Measurements from ENCODE around the gene PDZD4.

Gene PDZD4

DNA sequence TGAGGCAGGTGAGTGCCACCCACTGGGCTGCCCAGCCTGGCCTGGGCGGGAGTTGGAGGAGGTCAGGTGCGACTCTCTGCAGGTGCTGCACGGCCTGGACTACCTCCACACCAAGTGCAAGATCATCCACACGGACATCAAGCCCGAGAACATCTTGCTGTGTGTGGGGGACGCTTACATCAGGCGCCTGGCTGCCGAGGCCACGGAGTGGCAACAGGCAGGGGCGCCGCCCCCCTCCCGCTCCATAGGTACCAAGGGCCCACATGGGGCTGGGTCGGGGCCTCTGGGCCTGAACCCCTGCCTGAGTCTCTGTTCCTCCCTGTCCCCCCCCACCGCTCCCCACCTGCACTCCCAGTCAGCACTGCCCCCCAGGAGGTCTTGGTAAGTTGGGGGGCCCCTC is 47.5 kb downstream of the PDZD4 start:
- no peak for DNase-seq

GRCh38 chrX:153782313-153782712 is 48.0 kb downstream of the PDZD4 start:
- no peak for DNase-seq

- DNase-seq = no peak
Measured at GRCh38 chrX:153781428-153782047, 48.8 kb downstream of the PDZD4 start.

- DNase-seq = no peak
Measured at GRCh38 chrX:153780678-153781427, 49.5 kb downstream of the PDZD4 start, which contains the start of gene SRPK3. Gene SRPK3, plus strand, starts transcription at chrX:153781041. Its CDS starts 46 bp downstream, at chrX:153781087.

DNA sequence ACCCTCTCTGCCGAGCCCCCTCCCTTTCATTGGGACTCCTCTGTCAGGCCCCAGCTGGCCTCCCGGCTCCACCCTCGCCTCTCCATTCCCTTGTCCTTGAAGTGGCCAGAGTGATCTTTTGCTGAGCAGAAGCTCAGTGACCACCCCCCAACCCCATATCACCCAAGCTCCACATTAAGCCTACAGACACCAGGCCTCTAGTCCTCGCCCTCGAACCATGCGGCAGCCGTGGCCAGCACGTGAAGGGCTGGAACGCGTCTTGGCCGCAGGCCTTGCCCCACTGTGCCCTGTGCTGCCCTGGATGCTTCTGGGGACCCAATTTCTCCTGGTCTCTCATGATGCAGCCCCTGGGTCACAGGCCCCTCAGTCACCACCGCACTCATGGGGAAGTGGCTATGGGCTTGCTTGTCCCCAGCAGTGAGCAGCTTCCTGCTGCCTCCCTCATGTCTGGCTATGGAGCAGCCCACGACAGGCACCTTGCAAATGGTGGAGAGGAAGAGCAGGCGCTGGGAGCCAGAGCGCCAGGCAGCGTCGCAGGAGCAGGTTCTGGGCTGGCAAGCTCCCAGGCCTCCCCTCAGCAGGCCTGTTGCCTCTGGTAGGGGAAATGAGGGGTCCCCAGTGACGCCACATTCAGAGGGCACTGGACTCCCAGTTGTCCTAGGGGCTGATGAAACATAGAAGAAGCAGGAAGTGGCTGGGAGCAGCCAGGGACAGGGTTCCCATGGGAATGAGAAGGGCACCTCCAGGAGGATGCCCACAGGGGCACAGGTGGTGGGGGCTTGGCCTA is 50.3 kb downstream of the PDZD4 start:
- no peak for DNase-seq

- no peak for DNase-seq
Measured at GRCh38 chrX:153778684-153779101, 51.7 kb downstream of the PDZD4 start.

DNA sequence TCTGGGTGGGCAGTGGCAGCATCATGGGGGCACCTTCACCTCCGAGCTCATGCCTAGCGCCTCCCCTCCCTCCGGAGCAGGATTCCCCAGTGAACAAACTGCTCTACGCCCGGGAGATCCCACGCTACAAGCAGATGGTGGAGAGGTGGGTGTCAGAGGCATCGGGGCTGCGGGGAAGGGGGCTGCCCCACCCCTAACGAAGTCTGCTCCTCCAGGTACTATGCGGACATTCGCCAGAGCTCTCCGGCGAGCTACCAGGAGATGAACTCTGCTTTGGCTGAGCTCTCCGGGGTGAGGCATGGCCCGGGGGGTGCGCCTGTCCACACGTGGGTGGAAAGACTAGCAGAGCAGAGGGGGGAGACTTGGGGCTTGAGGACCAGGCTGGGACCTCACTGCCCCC is 52.2 kb downstream of the PDZD4 start:
- DNase-seq = no peak

- DNase-seq = no peak
Measured at GRCh38 chrX:153777261-153778090, 52.9 kb downstream of the PDZD4 start.

DNA sequence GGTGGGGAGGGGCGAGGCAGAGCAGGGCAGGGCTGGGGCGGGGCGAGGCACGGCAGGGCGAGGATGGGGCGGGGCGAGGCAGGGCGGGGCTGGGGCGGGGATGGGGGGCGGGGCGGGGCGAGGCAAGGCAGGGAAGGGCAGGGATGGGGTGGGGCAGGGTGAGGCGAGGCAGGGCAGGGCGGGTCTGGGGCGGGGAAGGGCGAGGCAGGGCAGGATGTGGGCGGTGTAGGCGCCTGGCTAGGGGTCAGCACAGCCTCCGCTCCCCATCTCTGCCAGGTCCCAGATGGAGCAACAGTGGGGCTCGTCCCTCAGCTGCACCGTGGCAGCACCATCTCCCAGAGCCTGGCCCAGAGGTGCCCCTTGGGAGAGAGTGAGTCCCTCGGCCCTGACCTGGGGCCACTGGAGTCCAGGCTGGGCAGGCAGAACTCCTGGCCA is 53.7 kb downstream of the PDZD4 start:
- DNase-seq = no peak

DNA sequence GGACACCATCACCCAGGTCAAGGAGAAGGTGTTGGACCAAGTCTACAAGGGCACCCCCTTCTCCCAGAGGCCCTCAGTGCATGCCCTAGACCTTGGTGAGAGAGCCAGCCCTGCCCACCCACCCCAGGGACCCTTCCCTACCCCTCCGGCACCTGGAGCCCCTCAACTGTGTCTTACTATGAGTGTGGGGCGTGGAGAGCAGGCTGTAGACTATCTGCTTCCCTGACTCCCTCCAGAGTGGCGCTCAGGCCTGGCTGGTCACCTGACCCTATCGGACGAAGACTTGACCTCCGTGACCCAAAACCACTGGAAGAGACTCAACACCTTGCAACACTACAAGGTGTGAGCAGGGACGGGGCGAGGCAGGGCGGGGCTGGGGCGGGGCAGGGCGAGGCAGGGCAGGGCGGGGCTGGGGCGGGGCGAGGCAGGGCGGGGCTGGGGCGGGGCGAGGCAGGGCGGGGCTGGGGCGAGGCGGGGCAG is 54.2 kb downstream of the PDZD4 start:
- no peak for DNase-seq

DNA sequence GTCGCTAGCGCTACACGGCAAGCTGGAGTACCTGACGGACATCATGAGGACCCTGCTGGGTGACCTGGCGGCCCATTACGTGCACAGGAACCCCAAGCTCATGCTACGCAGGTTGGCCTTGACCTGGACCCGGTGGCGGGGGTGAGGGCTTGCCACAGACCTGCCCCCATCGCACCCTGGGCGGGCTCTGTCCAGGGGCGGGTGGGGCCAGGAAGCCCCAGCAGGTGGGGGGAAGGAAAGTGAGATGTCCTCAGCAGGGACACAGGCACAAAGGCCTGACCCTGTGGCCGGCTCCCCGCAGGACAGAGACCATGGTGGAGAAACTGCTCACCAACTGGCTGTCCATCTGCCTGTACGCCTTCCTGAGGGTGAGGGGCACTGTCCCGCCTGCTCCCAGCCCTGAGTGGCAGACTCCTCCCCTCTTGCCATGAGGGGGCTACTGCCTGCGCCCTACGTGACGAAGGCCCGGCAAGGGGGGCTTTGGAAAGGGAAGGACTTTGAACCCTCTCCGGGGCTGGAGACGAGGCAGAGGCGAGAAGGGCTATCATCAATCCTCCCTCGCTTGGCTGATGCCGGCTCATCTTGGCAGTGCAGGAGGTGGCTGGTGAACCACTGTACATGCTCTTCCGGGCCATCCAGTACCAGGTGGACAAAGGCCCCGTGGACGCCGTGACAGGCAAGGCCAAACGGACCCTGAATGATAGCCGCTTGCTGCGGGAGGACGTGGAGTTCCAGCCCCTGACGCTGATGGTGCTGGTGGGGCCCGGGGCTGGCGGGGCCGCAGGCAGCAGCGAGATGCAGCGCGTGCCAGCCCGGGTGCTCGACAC is 54.8 kb downstream of the PDZD4 start:
- no peak for DNase-seq

DNA sequence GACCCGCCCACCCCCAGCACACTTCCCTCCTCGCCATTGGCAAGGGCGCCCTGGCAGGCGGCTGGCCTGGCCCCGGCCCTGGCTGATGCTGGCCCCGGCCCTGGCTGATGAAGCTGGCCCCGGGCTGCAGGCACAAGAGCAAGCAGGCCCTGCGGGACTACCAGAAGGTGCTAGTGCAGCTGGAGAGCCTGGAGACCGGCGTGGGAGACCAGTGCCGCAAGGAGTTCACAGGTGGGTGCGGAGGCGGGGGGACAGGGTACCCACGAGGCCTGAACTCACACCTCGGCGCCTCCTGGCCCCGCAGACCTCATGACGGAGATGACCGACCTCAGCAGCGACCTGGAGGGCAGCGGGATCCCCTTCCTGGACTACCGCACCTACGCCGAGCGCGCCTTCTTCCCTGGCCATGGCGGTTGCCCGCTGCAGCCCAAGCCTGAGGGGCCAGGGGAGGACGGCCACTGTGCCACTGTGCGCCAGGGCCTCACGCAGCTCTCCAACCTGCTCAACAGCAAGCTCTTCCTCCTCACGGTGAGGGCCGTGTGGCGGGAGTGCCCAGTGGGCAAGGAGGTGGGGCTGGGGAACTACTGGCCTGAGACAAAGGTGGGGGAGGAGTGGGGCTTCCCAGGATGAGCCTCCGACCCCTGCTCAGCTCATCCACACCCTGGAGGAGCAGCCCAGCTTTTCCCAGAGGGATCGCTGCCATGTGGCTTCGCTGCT is 55.6 kb downstream of the PDZD4 start:
- DNase-seq = no peak

GRCh38 chrX:153773741-153774575 is 56.4 kb downstream of the PDZD4 start:
- no peak for DNase-seq

GRCh38 chrX:153773218-153773611 is 57.1 kb downstream of the PDZD4 start:
- no peak for DNase-seq

DNA sequence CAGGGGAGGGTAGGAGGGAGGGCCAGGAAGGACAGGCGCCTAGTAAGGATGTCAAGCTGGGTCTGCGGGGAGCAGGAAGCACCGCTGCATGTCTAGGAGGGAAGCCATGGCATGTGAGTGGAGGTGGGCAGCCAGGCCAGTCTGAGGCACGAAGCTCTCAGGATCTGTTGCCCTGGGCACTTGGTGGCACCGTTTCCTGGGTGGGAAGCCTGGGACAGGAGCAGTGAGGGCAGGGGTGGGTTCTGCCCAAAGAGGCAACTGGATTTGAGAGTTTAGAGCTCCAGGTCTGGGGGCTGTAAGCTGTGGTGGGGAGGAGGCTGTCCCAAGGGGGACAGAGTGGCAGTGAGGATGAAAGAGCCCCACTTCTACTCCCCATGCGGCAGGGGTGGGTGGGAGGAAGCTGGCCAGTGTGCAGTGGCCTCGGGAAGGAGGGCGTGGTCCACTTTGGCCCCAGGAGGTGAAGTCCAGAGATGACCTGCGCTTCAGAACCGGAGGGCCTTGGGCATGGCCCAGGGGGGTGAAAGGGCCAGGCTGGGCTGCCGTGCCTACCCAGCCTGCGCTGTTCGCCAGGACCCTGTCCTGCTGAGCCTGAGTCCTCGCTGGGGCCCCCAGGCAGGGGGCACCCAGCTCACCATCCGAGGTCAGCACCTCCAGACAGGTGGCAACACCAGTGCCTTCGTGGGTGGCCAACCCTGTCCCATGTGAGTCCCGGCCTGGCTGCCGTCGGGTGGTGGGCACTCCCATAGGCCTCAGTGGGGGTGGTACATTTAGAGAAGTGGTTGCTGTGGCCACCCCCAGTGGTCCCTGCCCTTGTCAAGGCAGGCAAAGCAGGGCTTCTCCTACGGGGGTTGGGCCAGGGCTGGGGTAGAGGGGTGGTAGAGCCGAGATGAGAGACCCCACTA is 57.8 kb downstream of the PDZD4 start:
- no peak for DNase-seq

GRCh38 chrX:153771415-153772315 is 58.7 kb downstream of the PDZD4 start:
- no peak for DNase-seq

GRCh38 chrX:153770601-153771414 is 59.5 kb downstream of the PDZD4 start:
- no peak for DNase-seq

Data from NCI-H510A treated with DMSO at 0.1 percent for 48 hours (cell line).